ENCODE results near the gene ZFAND4.

The ZFAND4 gene

GRCh38 chr10:45640941-45641340 is 31.6 kb downstream of the ZFAND4 start:
- H3K36me3 ChIP-seq (ENCODE audit: control insufficient read depth in 2 of 2, insufficient read depth in 1 of 2, low read length in 2 of 2), result peaks cover 5 to 9% of the 10 kb centered on the region in 2 experiments; a peak in 2 of 3 replicates
- TF ChIP-seq ZNF776 (tag by site-specific recombination; IDR thresholded peaks at IDR 0.05; ENCODE audit: borderline replicate concordance) (no peak), ZNF677 (tag by site-specific recombination; IDR thresholded peaks at IDR 0.05) (no peak), ZNF274 (IDR thresholded peaks at IDR 0.05; ENCODE audit: low read length) (no peak), ZNF274 (tag by site-specific recombination; IDR thresholded peaks at IDR 0.05; ENCODE audit: borderline replicate concordance) (no peak), INSM2 (tag by site-specific recombination; IDR thresholded peaks at IDR 0.05) (no peak), SP7 (tag by site-specific recombination; IDR thresholded peaks at IDR 0.05) (no peak), ZNF560 (tag by site-specific recombination; IDR thresholded peaks at IDR 0.05; ENCODE audit: borderline replicate concordance) (no peak), ZNF37A (tag by site-specific recombination; IDR thresholded peaks at IDR 0.05) (no peak)

GRCh38 chr10:45640049-45640448 is 32.5 kb downstream of the ZFAND4 start:
- Histone ChIP-seq H3K36me3 (ENCODE audit: control insufficient read depth in 2 of 2, insufficient read depth in 1 of 2, low read length in 2 of 2) (peaks cover 5 to 9% of the 10 kb centered on the region in 2 experiments; a peak in 2 of 3 replicates), H3K9me3 (ENCODE audit: control insufficient read depth, insufficient read depth, low read depth, low read length) (no peaks in the 10 kb centered on the region), H3K4me3 (ENCODE audit: low read depth, low read length) (no peak overlapping the region), H3K27ac (ENCODE audit: extremely low read depth, low read depth, low read length) (no peak overlapping the region), H3K4me1 (ENCODE audit: control insufficient read depth, insufficient read depth, low read length) (no peaks in the 10 kb centered on the region)
- ChIA-PET POLR2A (no interaction called here), CTCF (no interaction called here)
- TF ChIP-seq ZNF645 (tag by site-specific recombination; IDR thresholded peaks at IDR 0.05) (no peak), ZBTB48 (tag by site-specific recombination; IDR thresholded peaks at IDR 0.05) (no peak), SCRT2 (tag by site-specific recombination; IDR thresholded peaks at IDR 0.05) (no peak), TRIM28 (IDR thresholded peaks at IDR 0.05; ENCODE audit: borderline replicate concordance, low read length) (no peak), ZNF146 (tag by site-specific recombination; IDR thresholded peaks at IDR 0.05) (no peak), ZNF558 (tag by site-specific recombination; IDR thresholded peaks at IDR 0.05) (no peak), ZNF596 (tag by site-specific recombination; IDR thresholded peaks at IDR 0.05) (no peak), AEBP2 (tag by site-specific recombination; IDR thresholded peaks at IDR 0.05; ENCODE audit: borderline replicate concordance) (no peak)

More at GRCh38 chr10:45640941-45641340, 31.6 kb downstream of the ZFAND4 start:
- Histone ChIP-seq H3K4me3 (ENCODE audit: low read depth, low read length) (no peak overlapping the region), H3K9me3 (ENCODE audit: control insufficient read depth, insufficient read depth, low read depth, low read length) (no peaks in the 10 kb centered on the region), H3K27ac (ENCODE audit: extremely low read depth, low read depth, low read length) (no peak overlapping the region), H3K4me1 (ENCODE audit: control insufficient read depth, insufficient read depth, low read length) (no peaks in the 10 kb centered on the region)
- ChIA-PET POLR2A (no interaction called here), CTCF (no interaction called here)

GRCh38 chr10:45627412-45628048 is 45.0 kb downstream of the ZFAND4 start:
- H3K36me3 ChIP-seq (ENCODE audit: control insufficient read depth in 2 of 2, insufficient read depth in 1 of 2, low read length in 2 of 2), result peaks cover 0 to 12% of the 10 kb centered on the region in 2 experiments; a peak in 2 of 3 replicates
- no peaks in the 10 kb centered on the region for H3K4me1 ChIP-seq (ENCODE audit: control insufficient read depth, insufficient read depth, low read length)
- no peak overlapping the region for H3K4me3 ChIP-seq (ENCODE audit: low read depth, low read length)
- no peak overlapping the region for H3K27ac ChIP-seq (ENCODE audit: extremely low read depth, low read depth, low read length)
- no peaks in the 10 kb centered on the region for H3K9me3 ChIP-seq (ENCODE audit: control insufficient read depth, insufficient read depth, low read depth, low read length)
- ChIA-PET POLR2A (no interaction called here), CTCF (no interaction called here)
- TF ChIP-seq ZNF792 (tag by site-specific recombination; IDR thresholded peaks at IDR 0.05) (no peak), ZSCAN16 (tag by site-specific recombination; IDR thresholded peaks at IDR 0.05) (no peak), ZNF426 (tag by site-specific recombination; IDR thresholded peaks at IDR 0.05) (no peak), EGR2 (tag by site-specific recombination; IDR thresholded peaks at IDR 0.05; ENCODE audit: low read depth) (no peak), ZNF701 (tag by site-specific recombination; IDR thresholded peaks at IDR 0.05) (no peak), ZNF704 (tag by site-specific recombination; IDR thresholded peaks at IDR 0.05) (no peak), ZNF10 (tag by site-specific recombination; IDR thresholded peaks at IDR 0.05) (no peak), ZNF223 (tag by site-specific recombination; IDR thresholded peaks at IDR 0.05) (no peak), SCRT2 (tag by site-specific recombination; IDR thresholded peaks at IDR 0.05) (no peak), ZNF768 (tag by site-specific recombination; IDR thresholded peaks at IDR 0.05) (no peak), GLI4 (tag by site-specific recombination; IDR thresholded peaks at IDR 0.05) (no peak), ZNF174 (tag by site-specific recombination; IDR thresholded peaks at IDR 0.05) (no peak), ZXDB (tag by site-specific recombination; IDR thresholded peaks at IDR 0.05) (no peak)

Data from HEK293 (cell line).